Activated CD8-positive, alpha-beta memory T cell treated with anti-CD3 and anti-CD28 coated beads, Interleukin-2, amount 50 U/mL, for 1 hour (primary cell): ENCODE results near the gene SAMMSON.

Experiments
- DNase-seq: peaks from one replicate; pipeline ENCODE4 v3.0.0-alpha.2; 2020; ENCODE audit errors: extremely low read depth

SAMMSON gene

DNA sequence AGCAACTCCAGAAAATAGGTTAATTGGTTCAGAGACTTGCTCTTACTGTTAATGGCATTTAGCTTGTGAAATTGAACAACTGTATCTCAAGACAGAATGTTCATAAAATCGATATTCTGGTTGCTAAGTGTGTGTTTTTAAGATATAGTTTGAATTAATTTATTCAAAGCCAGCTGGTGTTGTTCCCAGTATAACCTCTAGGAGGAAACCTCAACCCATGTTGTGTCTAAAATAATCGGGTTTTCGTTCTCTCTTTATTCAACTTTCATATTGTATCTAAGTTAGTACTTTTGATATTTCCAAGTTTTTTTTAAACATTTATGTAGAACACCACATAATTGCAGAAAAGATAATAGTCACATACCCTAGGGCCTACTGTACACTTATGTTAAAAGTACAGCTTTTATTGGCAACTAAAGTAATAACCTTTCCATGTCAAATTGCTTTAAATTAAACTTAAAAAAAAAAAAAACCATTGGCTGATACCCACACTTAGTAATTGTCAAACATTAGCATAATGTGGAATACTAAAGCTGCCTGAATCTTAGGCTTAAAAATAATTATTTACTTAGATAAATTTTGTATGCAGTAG lies 90.9 kb downstream of the SAMMSON start:
- DNase-seq = no peak

DNA sequence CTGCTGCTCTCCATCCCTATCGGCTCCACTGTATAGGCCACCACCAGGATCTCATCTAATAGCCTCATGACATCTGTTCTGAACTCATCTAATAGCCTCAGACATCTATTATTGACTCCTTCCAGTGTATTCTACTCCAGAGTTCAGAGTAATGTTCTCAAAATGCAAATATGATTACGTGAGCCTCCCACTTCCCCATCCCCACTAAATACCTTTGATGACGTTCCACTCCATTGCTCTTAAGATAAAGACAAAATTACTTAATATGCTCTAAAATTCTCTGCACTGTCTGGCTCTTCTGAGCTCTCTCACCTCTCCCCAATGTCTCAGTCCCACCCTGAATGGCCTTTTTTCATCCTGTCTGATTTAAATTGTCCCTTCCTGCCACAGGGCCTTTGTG lies 94.7 kb downstream of the SAMMSON start:
- DNase-seq = no peak

GRCh38 chr3:70095260-70095659 lies 95.7 kb downstream of the SAMMSON start:
- no peak for DNase-seq

GRCh38 chr3:70096376-70097066 lies 97.0 kb downstream of the SAMMSON start:
- DNase-seq = no peak

GRCh38 chr3:70097084-70097483 lies 97.6 kb downstream of the SAMMSON start:
- DNase-seq = no peak

- no peak for DNase-seq
Measured at GRCh38 chr3:70108072-70108471, 108.5 kb downstream of the SAMMSON start.

GRCh38 chr3:70108546-70108945 lies 109.0 kb downstream of the SAMMSON start:
- no peak for DNase-seq

DNA sequence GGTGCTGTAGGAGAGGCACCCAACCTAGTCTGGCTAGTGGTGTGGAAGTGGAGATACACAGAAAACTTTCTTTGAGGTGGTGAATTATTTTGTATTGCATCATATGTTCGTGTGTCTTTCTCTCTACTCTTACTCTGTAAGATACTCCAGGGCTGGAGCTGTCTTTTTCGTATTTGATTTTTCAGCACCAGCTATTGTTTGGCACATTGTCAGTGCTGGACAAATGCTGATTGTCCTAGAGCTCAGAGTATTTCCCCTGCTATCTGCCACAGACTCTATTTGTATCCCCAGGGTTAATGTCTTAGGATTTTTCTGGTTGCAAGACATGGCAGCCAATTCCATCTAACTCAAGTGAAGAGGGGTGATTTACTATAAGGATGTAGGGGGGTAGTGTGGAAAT lies 110.5 kb downstream of the SAMMSON start:
- no peak for DNase-seq

- DNase-seq = no peak
Measured at GRCh38 chr3:70111411-70111810, 111.9 kb downstream of the SAMMSON start.

GRCh38 chr3:70112751-70113150 lies 113.2 kb downstream of the SAMMSON start:
- DNase-seq = no peak

GRCh38 chr3:70114431-70114830 lies 114.9 kb downstream of the SAMMSON start:
- no peak for DNase-seq

DNA sequence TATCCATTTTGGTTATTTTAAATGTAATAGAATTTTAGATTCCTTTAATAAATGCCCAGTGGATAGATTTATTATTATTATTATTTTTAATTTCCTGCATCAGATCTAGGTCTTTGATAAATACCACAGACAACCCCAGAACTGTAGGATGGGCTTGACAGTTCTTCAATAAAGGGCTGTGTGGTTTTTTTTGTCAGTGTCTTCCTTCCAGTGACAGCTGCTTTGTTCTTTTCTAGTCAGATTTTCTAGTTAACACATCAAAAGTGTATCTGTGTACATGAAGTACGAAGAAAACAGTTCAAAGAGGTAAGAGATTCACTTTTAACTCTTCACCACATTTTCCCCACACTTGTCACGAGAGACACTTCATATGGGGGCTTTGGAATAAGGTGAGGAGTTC lies 120.3 kb downstream of the SAMMSON start:
- no peak for DNase-seq
